DND-41 (cell line): ENCODE results near the gene ANK3.

Experiments
- ATAC-seq: fragments of 200-7000 bp; cut with Tn5 transposase; 3 replicates; pipeline ENCODE4 v1.9.1; 2021; ENCODE audit warnings: low read depth; ENCODE audit not compliant: insufficient read depth
- DNase-seq: peaks from one replicate; pipeline ENCODE4 v3.0.0-alpha.2; 2020
- H2AFZ ChIP-seq: 2 replicates; pipeline ENCODE4 v1.6.0; 2012; ENCODE audit warnings: low read depth, low read length
- H3K27ac ChIP-seq: 2 replicates; pipeline ENCODE4 v1.5.1; 2012; ENCODE audit warnings: low read length, inconsistent platforms
- H3K27me3 ChIP-seq: fragments of 200-600 bp; sonication (generic); 2 replicates; pipeline ENCODE4 v1.6.0; 2012; ENCODE audit warnings: low read length, mild to moderate bottlenecking, inconsistent platforms; ENCODE audit not compliant: insufficient read depth, poor library complexity
- H3K36me3 ChIP-seq: 2 replicates; pipeline ENCODE4 v1.5.1; 2012; ENCODE audit warnings: low read length, inconsistent platforms; ENCODE audit not compliant: insufficient read depth
- H3K4me1 ChIP-seq: 2 replicates; pipeline ENCODE4 v1.5.1; 2012; ENCODE audit warnings: mild to moderate bottlenecking, low read length; ENCODE audit not compliant: insufficient read depth
- H3K4me2 ChIP-seq: 2 replicates; pipeline ENCODE4 v1.6.0; 2012; ENCODE audit warnings: mild to moderate bottlenecking, moderate library complexity, low read length, inconsistent platforms; ENCODE audit not compliant: insufficient read depth
- H3K4me3 ChIP-seq, 2 experiments: fragments of 200-600 bp in 1 of 2; shearing (Covaris generic) in 1 of 2; 2 replicates each; pipeline ENCODE4 v1.5.1; 2012 to 2016; ENCODE audit warnings: inconsistent platforms in 2 of 2, low read length in 2 of 2, mild to moderate bottlenecking in 2 of 2, low read depth in 1 of 2, moderate library complexity in 1 of 2
- H3K79me2 ChIP-seq: 2 replicates; pipeline ENCODE4 v1.6.0; 2012; ENCODE audit warnings: low read length, inconsistent platforms; ENCODE audit not compliant: insufficient read depth
- H3K9ac ChIP-seq: 2 replicates; pipeline ENCODE4 v1.6.0; 2012; ENCODE audit warnings: low read depth, mild to moderate bottlenecking, inconsistent platforms, low read length, moderate library complexity
- H3K9me3 ChIP-seq: 2 replicates; pipeline ENCODE4 v1.5.1; 2012; ENCODE audit warnings: low read length, moderate library complexity, mild to moderate bottlenecking, inconsistent platforms; ENCODE audit not compliant: insufficient read depth, severe bottlenecking
- H4K20me1 ChIP-seq: 2 replicates; pipeline ENCODE4 v1.6.0; 2012; ENCODE audit warnings: low read length; ENCODE audit not compliant: insufficient read depth
- EZH2 ChIP-seq: IDR thresholded peaks from 3 replicates; pipeline ENCODE4 v1.6.1; 2012; ENCODE audit warnings: borderline replicate concordance, low read depth, mild to moderate bottlenecking, moderate library complexity, low read length, inconsistent platforms; ENCODE audit not compliant: severe bottlenecking
- TF ChIP-seq, protein P1 (sequence below): IDR thresholded peaks from 2 replicates; pipeline ENCODE4 v1.5.1; 2012; ENCODE audit warnings: borderline replicate concordance, low read length, moderate library complexity, mild to moderate bottlenecking; ENCODE audit not compliant: poor library complexity, severe bottlenecking; ENCODE audit errors: extremely low read depth

Gene ANK3

DNA sequence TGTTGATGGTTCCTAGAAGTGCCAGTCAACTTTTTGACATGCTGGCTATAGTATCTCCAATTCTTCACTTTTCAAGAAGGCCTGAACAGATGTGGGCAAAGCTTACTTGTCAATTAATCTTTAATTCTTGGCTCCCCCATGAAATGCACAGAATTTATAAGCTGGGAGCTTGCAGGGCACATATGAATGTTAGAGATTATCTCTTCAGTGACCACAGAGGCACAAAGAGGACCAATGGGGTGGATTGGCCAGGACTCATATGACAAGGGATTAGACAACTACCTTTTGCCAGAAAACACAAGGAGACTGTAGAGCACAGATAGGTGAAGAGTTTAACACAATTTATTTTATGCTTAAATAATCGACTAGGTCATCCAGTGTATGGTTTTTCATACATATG lies 361.6 kb downstream of the ANK3 start:
- no peak overlapping the region for H3K4me3 ChIP-seq
- H3K36me3 ChIP-seq, result no peaks in the 10 kb centered on the region
- H2AFZ ChIP-seq, result no peak overlapping the region
- no peaks in the 10 kb centered on the region for H3K79me2 ChIP-seq
- no peaks in the 10 kb centered on the region for H4K20me1 ChIP-seq
- H3K9ac ChIP-seq, result no peak overlapping the region
- TF ChIP-seq, protein P1, sequence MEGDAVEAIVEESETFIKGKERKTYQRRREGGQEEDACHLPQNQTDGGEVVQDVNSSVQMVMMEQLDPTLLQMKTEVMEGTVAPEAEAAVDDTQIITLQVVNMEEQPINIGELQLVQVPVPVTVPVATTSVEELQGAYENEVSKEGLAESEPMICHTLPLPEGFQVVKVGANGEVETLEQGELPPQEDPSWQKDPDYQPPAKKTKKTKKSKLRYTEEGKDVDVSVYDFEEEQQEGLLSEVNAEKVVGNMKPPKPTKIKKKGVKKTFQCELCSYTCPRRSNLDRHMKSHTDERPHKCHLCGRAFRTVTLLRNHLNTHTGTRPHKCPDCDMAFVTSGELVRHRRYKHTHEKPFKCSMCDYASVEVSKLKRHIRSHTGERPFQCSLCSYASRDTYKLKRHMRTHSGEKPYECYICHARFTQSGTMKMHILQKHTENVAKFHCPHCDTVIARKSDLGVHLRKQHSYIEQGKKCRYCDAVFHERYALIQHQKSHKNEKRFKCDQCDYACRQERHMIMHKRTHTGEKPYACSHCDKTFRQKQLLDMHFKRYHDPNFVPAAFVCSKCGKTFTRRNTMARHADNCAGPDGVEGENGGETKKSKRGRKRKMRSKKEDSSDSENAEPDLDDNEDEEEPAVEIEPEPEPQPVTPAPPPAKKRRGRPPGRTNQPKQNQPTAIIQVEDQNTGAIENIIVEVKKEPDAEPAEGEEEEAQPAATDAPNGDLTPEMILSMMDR, result no peak
- TF ChIP-seq EZH2, result no peak
- DNase-seq (no peak), ATAC-seq (no peak)
- no peak overlapping the region for H3K27ac ChIP-seq
- H3K27me3 ChIP-seq, result peaks cover 3% of the 10 kb centered on the region
- no peak overlapping the region for H3K4me2 ChIP-seq
- no peaks in the 10 kb centered on the region for H3K4me1 ChIP-seq
- H3K9me3 ChIP-seq, result no peaks in the 10 kb centered on the region

DNA sequence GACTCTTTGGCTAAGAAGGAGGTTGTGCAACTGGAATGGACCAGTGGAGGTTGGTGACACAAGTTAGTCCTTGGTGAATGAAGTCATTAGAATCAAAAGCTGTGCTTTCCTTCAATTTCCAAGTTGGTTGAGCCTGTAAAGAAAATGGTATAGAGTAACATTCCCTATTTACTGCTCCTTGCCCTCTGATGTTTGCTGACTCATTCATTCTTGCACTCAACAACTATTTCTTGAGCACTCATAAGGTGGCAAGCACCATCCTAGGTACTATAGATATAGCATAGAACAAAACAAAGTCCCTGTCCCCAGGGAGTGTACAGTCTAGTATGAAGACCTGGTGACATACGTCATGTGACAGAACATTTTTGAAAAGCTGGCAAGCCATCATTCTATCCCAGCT lies 364.4 kb downstream of the ANK3 start:
- DNase-seq, result no peak
- H3K4me1 ChIP-seq, result no peaks in the 10 kb centered on the region
- H3K36me3 ChIP-seq, result no peaks in the 10 kb centered on the region
- peaks cover 3% of the 10 kb centered on the region for H3K27me3 ChIP-seq
- TF ChIP-seq EZH2, result no peak
- TF ChIP-seq, protein P1, result no peak
- H3K4me3 ChIP-seq, result no peak overlapping the region
- H2AFZ ChIP-seq, result no peak overlapping the region
- no peak overlapping the region for H3K4me2 ChIP-seq
- H3K9ac ChIP-seq, result no peak overlapping the region
- no peak for ATAC-seq
- no peaks in the 10 kb centered on the region for H3K9me3 ChIP-seq
- H3K79me2 ChIP-seq, result no peaks in the 10 kb centered on the region
- H3K27ac ChIP-seq, result no peak overlapping the region
- no peaks in the 10 kb centered on the region for H4K20me1 ChIP-seq

DNA sequence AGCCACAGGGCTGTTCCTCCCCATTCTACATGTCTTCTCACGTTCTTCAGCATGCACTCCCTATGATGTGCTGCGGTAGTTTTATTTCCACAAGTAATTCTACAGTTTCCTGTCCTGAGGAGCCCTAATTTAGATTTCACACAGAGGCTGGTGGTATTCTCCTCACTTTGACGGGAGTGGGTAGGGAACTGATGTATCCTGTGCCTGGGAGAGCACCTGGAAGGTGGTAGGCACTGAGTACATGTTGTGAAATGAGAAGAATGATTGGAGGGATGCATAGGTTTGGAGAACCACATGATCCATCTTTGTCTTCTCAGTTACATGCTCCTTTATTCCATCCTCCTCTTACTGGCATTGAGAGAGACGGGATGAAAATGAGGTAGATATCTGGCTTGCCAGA lies 365.2 kb downstream of the ANK3 start:
- no peaks in the 10 kb centered on the region for H3K4me1 ChIP-seq
- no peaks in the 10 kb centered on the region for H4K20me1 ChIP-seq
- H3K4me2 ChIP-seq, result no peak overlapping the region
- H3K9me3 ChIP-seq, result no peaks in the 10 kb centered on the region
- no peaks in the 10 kb centered on the region for H3K79me2 ChIP-seq
- ATAC-seq (no peak), DNase-seq (no peak)
- no peak overlapping the region for H3K9ac ChIP-seq
- H3K27ac ChIP-seq, result no peak overlapping the region
- TF ChIP-seq EZH2, result no peak
- TF ChIP-seq, protein P1, result no peak
- H3K36me3 ChIP-seq, result no peaks in the 10 kb centered on the region
- H3K4me3 ChIP-seq, result no peak overlapping the region
- H3K27me3 ChIP-seq, result peaks cover 3% of the 10 kb centered on the region
- no peak overlapping the region for H2AFZ ChIP-seq
